Inferior parietal cortex (tissue), 1 donor: ENCODE results near the gene GNPDA2.
"Not testable (repeated sequence)": the region's sequence is repeated elsewhere in the genome, so short reads cannot be mapped to it uniquely, and the experiment has no call there.

ENCODE experiments used
- DNase-seq: peaks from one replicate; pipeline ENCODE4 v3.0.0-alpha.2; 2016; ENCODE audit errors: extremely low spot score

The GNPDA2 gene

GRCh38 chr4:44726038-44726871 lies at the start of gene GNPDA2:
GNPDA2 (minus strand) TSS chr4:44726556; CDS start chr4:44722207, 4,349 bp downstream.
- peak; percentile 91 for DNase-seq

GRCh38 chr4:44772340-44772739 lies 46.0 kb upstream of the GNPDA2 start:
- DNase-seq: no peak

- no peak for DNase-seq
Measured at GRCh38 chr4:44771789-44772188, 45.4 kb upstream of the GNPDA2 start.

- DNase-seq: no peak
Measured at GRCh38 chr4:44766453-44766852, 40.1 kb upstream of the GNPDA2 start.

- DNase-seq: no peak
Measured at GRCh38 chr4:44765116-44765515, 38.8 kb upstream of the GNPDA2 start.

- DNase-seq: no peak
Measured at GRCh38 chr4:44761306-44761705, 35.0 kb upstream of the GNPDA2 start.

GRCh38 chr4:44760142-44760898 lies 34.0 kb upstream of the GNPDA2 start:
- peak; percentile 83 for DNase-seq

GRCh38 chr4:44756559-44756958 lies 30.2 kb upstream of the GNPDA2 start:
- no peak for DNase-seq

- no peak for DNase-seq
Measured at GRCh38 chr4:44740201-44740600, 13.8 kb upstream of the GNPDA2 start.

GRCh38 chr4:44738615-44739014 lies 12.3 kb upstream of the GNPDA2 start:
- DNase-seq: no peak

GRCh38 chr4:44736900-44737299 lies 10.5 kb upstream of the GNPDA2 start:
- DNase-seq: no peak

GRCh38 chr4:44728694-44729093 lies 2.3 kb upstream of the GNPDA2 start:
- not testable (repeated sequence) for DNase-seq

- no peak for DNase-seq
Measured at GRCh38 chr4:44727471-44727870, 1.1 kb upstream of the GNPDA2 start.

- no peak for DNase-seq
Measured at GRCh38 chr4:44725726-44726037, 674 bp downstream of the GNPDA2 start.

GRCh38 chr4:44725166-44725565 lies 1.2 kb downstream of the GNPDA2 start:
- DNase-seq: no peak

GRCh38 chr4:44722001-44722400 lies 4.4 kb downstream of the GNPDA2 start:
- DNase-seq: no peak

GRCh38 chr4:44720371-44720770 lies 6.0 kb downstream of the GNPDA2 start:
- DNase-seq: no peak

GRCh38 chr4:44716597-44716996 lies 9.8 kb downstream of the GNPDA2 start:
- no peak for DNase-seq

- no peak for DNase-seq
Measured at GRCh38 chr4:44713125-44713524, 13.2 kb downstream of the GNPDA2 start.

GRCh38 chr4:44704673-44705072 lies 21.7 kb downstream of the GNPDA2 start:
- no peak for DNase-seq

GRCh38 chr4:44701037-44701436 lies 25.3 kb downstream of the GNPDA2 start:
- DNase-seq: no peak

- DNase-seq: no peak
Measured at GRCh38 chr4:44700427-44700826, 25.9 kb downstream of the GNPDA2 start.

- DNase-seq: no peak
Measured at GRCh38 chr4:44684648-44685047, 41.7 kb downstream of the GNPDA2 start.
